HG03139 (cell line): ENCODE data around the gene CMIP.

ENCODE experiments used
- ATAC-seq: cut with Tn5 transposase; IDR thresholded peaks from one replicate; pipeline ENCODE4 v1.9.1; 2021; ENCODE audit not compliant: unreplicated experiment

The CMIP gene

DNA sequence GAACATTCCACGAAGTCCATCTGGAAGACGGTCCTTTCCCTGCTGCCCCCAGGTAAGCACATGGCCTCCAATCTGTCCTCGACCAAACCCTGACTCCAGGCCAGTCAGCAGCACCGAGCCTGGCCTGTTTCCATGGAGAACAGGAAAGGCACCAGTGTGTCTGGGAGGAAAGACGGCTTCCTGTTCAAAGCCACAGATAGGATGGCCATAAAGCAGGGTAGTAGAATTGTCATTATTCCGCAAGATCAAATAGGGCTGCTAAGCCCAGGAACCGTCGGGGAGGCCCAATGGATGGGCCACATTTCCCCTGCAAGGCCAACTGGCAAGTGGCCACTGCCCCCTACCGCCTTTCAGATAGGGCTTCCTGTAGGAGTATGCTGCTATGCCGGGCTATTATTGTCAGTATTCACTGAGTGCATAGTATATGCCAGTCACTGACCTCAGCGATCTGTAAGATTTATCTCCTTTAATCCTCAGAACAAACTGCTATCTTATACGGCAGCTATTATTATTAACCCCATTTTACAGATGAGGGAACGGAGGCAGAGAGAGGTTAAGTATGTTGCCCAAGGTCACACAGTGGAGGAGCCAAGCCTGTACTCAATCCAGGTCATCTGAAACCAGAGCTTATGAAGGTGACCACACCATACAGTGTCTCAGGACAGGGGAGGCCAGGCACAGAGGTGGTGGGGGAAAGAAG is 311.5 kb downstream of the CMIP start:
- no peak for ATAC-seq

DNA sequence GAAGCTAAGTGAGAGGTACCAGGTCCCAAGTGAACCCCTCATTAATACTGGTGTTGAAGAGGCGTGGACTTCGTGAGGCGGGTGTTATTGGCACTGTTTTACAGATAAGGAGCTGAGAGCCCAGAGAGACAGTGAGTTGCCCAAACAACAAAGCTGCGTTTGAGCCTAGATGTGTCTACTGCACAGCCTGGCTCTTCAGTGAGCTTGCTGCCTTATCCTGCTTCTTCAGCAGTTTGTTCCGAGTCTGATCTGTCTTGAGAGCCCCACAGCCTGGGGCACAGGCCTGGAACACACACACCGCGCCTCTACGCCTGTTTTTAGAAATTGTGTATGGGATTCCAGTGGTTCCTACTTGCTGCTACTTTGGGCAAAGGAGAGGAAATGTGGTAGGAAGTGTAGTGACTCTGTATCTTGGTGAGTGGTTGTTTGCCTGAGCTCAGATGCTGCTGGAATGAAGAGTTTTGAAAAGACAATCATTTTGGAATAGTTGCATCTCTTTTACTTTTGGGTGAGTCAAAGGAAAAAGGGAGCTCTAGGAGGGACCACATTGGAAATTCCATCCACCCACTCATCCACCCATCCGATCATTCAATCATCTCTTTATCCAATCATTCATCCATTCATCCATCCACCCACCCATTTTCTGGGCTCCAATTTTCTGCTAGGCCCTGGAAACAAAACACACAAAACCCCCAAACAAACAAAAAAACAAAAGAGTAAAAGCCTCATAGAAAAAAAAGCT is 312.2 kb downstream of the CMIP start:
- no peak for ATAC-seq

DNA sequence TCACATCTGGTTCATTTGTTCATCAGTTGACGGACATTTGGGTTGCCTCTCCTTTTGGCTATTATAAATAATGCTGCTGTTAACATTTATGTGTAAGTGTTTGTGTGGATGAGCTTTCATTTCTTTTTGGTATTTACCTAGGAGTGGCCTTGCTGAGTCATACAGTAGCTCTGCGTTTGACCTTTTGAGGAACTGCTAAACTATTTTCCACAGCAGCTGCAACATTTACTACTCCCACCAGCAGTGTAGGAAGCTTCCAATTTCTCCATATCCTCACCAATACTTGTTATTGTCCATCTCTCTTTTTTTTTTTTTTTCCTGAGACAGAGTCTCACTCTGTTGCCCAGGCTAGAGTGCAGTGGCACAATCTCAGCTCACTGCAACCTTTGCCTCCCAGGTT is 313.8 kb downstream of the CMIP start:
- no peak for ATAC-seq
